ENCODE measurements around the gene ETF1.

Gene ETF1

GRCh38 chr5:138463419-138464007, 79.5 kb downstream of the ETF1 start:
- no peak for DNase-seq (ENCODE audit: low read depth in 2 of 2)

- no peak for DNase-seq (ENCODE audit: low read depth in 2 of 2)
These were observed 81.5 kb downstream of the ETF1 start for GRCh38 chr5:138461343-138462125.

DNA sequence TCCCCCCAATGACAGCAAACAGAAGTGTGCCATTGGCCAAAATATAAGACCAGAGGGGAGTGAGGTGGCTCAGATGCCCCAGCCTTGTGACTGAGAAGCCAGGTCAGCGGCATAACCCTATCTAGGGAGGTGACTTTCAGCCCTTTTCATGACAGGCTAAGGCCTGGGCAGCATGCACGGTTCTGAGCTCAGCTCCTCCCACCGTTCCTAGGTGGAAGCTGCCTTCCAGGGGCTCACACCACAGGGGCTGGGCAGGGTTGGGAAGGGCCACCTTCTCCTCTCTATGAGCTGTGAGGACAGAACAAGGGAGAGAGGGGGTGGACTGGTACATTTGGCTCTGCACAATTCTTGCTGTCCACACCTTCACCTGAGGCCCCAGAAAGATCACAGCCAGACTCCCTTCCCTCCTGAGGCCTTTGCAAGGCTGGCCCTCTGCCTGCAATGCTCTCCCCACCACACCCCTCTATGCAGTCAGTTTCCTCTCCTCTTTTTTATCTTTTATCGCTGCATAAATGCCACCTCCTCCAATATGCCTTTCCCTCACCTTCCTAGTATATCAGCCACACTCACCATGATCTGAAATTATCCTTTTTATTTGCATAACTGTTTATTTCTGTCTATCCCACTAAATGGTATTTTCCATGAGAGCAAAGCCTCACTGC, 82.9 kb downstream of the ETF1 start:
- no peak for DNase-seq (ENCODE audit: low read depth in 2 of 2)

DNA sequence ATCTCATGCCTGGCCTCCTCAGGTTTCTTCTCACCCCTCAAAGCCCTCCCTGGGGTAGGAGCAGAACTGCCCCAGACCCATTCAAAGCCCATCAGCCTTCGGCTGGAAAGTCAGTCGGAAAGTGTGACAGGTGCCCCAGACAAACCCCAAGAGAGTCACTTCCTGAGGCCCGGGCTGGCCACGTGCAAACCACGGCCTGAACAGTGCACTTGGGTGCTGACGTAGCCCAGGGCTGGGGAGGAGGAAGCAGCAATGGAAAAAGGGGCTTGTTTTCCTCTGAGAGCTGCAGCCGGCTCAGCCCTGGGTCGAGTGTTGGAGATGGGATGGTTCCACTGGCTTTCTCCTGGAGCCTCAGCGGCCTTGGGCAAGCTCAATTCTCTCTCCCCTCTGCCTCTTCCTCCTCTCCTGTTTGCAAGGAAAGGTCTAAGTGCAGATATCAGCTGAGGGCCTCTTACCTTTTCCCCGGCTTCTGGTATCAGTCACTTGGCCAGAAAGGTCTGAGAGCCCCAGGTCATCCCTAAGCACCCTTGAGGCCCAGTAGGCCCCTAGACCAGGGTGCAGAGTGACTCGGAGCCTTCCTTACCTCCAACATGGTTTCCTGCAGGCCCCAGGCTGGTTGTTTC, 83.6 kb downstream of the ETF1 start:
- peak; percentile 69 to 77 for DNase-seq (ENCODE audit: low read depth in 2 of 2)

DNA sequence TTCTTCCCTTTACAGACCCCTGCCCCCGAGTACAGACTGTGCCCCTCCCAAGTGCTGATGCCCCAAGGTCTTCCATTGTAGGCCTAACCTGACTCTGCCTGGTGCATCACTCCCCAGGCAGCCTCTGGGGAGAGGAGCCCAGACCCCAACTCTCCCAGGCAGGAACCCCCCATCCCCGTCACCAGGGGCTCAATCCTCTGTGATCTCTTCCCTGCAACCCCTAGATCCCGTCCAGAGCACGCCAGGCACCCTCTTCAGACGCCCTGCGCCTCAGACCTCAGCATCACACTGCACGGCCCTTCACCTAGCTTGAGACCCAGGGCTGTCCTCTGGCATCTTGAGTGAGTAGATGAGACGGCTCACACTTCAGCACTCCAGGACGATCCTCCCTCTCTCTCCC, 84.2 kb downstream of the ETF1 start:
- DNase-seq (ENCODE audit: low read depth in 2 of 2): no peak

GRCh38 chr5:138458384-138458783, 84.7 kb downstream of the ETF1 start:
- DNase-seq (ENCODE audit: low read depth in 2 of 2): no peak

- no peak for DNase-seq (ENCODE audit: low read depth in 2 of 2)
These were observed 85.3 kb downstream of the ETF1 start for GRCh38 chr5:138457531-138458275.
